H1 (cell line): ENCODE results near the gene ACSM3. TPM values are rescaled to one million over a fixed set of nuclear protein-coding genes. Genes with fewer than 3 reads are reported as not detected.

Experiments used
- CTCF ChIA-PET: fragments of 300-600 bp; sonication (Branson Sonifier 250); formaldehyde crosslinking; loops from one replicate; lab custom pipeline; 2021; ENCODE audit not compliant: partially characterized antibody; lab: Charles Lee
- POLR2A ChIA-PET: fragments of 300-600 bp; sonication (Branson Sonifier 250); formaldehyde crosslinking; loops from one replicate; lab custom pipeline; 2021; ENCODE audit warnings: inconsistent platforms; ENCODE audit not compliant: partially characterized antibody; lab: Charles Lee
- DNase-seq, 2 experiments: peaks; one replicate each; pipeline versions ENCODE4 v3.0.0 to v3.0.0-alpha.2; 2010 to 2022; ENCODE audit warnings: low spot score in 2 of 2, low read depth in 1 of 2, mixed read lengths in 1 of 2
- FAIRE-seq: peaks from 2 replicates; lab custom pipeline; 2011; peaks lifted over from hg19 to GRCh38; lab: Jason Lieb, UNC
- H2AFZ ChIP-seq: 2 replicates; pipeline ENCODE4 v1.8.1; 2012; ENCODE audit warnings: low read length, inconsistent platforms
- H2AK5ac ChIP-seq: 2 replicates; pipeline ENCODE4 v1.6.1; 2013; ENCODE audit warnings: low read depth, low read length
- H2BK120ac ChIP-seq: replicated peaks from 2 replicates; pipeline ENCODE3; 2013; ENCODE audit warnings: low read depth, low read length, inconsistent platforms
- H2BK12ac ChIP-seq: 2 replicates; pipeline ENCODE4 v1.6.1; 2013; ENCODE audit warnings: low read depth, low read length
- H2BK15ac ChIP-seq: 2 replicates; pipeline ENCODE4 v1.6.1; 2013; ENCODE audit warnings: low read length
- H2BK20ac ChIP-seq: 2 replicates; pipeline ENCODE4 v1.6.1; 2013; ENCODE audit warnings: low read length
- H2BK5ac ChIP-seq: 2 replicates; pipeline ENCODE4 v1.6.1; 2013; ENCODE audit warnings: low read depth, low read length
- H3K14ac ChIP-seq: 2 replicates; pipeline ENCODE4 v1.6.1; 2013; ENCODE audit warnings: inconsistent platforms; ENCODE audit not compliant: insufficient read length
- H3K18ac ChIP-seq: 2 replicates; pipeline ENCODE4 v1.6.1; 2013; ENCODE audit warnings: low read length; ENCODE audit errors: extremely low read depth
- H3K23ac ChIP-seq: 2 replicates; pipeline ENCODE4 v1.6.1; 2013; ENCODE audit warnings: inconsistent platforms; ENCODE audit not compliant: insufficient read length
- H3K23me2 ChIP-seq: 2 replicates; pipeline ENCODE4 v1.6.1; 2013; ENCODE audit warnings: low read depth, low read length
- H3K27ac ChIP-seq: 2 replicates; pipeline ENCODE4 v1.6.1; 2011; ENCODE audit warnings: low read depth, low read length, inconsistent platforms
- H3K27me3 ChIP-seq, 4 experiments: replicated peaks in 1 of 4; 1 replicate in 1 of 4; 2 replicates in 3 of 4; pipeline versions ENCODE4 v1.6.1 to v1.8.1; 2011 to 2013; ENCODE audit warnings: low read length in 3 of 4, mild to moderate bottlenecking in 3 of 4, inconsistent platforms in 2 of 4, mixed read lengths in 2 of 4, moderate library complexity in 1 of 4; ENCODE audit not compliant: control insufficient read depth in 3 of 4, insufficient read depth in 3 of 4; ENCODE audit errors: extremely low read depth in 1 of 4
- H3K36me3 ChIP-seq, 4 experiments: 2 replicates each; pipeline versions ENCODE4 v1.6.1 to v1.8.1; 2011 to 2013; ENCODE audit warnings: mild to moderate bottlenecking in 4 of 4, low read length in 3 of 4, moderate library complexity in 2 of 4, control low read depth in 1 of 4, inconsistent platforms in 1 of 4; ENCODE audit not compliant: insufficient read depth in 4 of 4, control insufficient read depth in 2 of 4
- H3K4ac ChIP-seq: replicated peaks from 2 replicates; pipeline ENCODE3; 2013; ENCODE audit warnings: low read length, low read depth, mixed read lengths, inconsistent platforms; ENCODE audit not compliant: insufficient read length
- H3K4me1 ChIP-seq, 4 experiments: replicated peaks in 1 of 4; 1 replicate in 1 of 4; 2 replicates in 3 of 4; pipeline versions ENCODE4 v1.6.1 to v1.8.1; 2011 to 2013; ENCODE audit warnings: low read length in 3 of 4, inconsistent platforms in 2 of 4, mixed read lengths in 1 of 4; ENCODE audit not compliant: insufficient read depth in 4 of 4, control insufficient read depth in 3 of 4
- H3K4me2 ChIP-seq, 2 experiments: 2 replicates each; pipeline versions ENCODE4 v1.6.1 to v1.8.1; 2011 to 2013; ENCODE audit warnings: low read depth in 2 of 2, low read length in 2 of 2, control low read depth in 1 of 2, inconsistent platforms in 1 of 2, mild to moderate bottlenecking in 1 of 2; ENCODE audit not compliant: insufficient read depth in 1 of 2
- H3K4me3 ChIP-seq, 4 experiments: fragments of 200-600, 300-600 bp in 1 of 4; sonication (generic), shearing (Covaris generic), sonication (Bioruptor Twin) in 1 of 4; 2 replicates each; pipeline versions ENCODE4 v1.5.1 to v1.8.1; 2011 to 2016; ENCODE audit warnings: low read length in 4 of 4, low read depth in 3 of 4, control low read depth in 2 of 4, inconsistent platforms in 2 of 4, mild to moderate bottlenecking in 2 of 4, mixed read lengths in 1 of 4, moderate library complexity in 1 of 4; ENCODE audit not compliant: insufficient read depth in 2 of 4; ENCODE audit errors: extremely low read depth in 1 of 4
- H3K56ac ChIP-seq: replicated peaks from 2 replicates; pipeline ENCODE3; 2013; ENCODE audit warnings: low read depth, mild to moderate bottlenecking, mixed read lengths, low read length, inconsistent platforms; ENCODE audit not compliant: insufficient read length
- H3K79me1 ChIP-seq: 2 replicates; pipeline ENCODE4 v1.6.1; 2013; ENCODE audit warnings: low read depth, low read length, control low read depth
- H3K79me2 ChIP-seq, 2 experiments: 2 replicates each; pipeline versions ENCODE4 v1.6.1 to v1.8.1; 2012 to 2013; ENCODE audit warnings: low read length in 2 of 2, mild to moderate bottlenecking in 2 of 2, inconsistent platforms in 1 of 2; ENCODE audit not compliant: insufficient read depth in 2 of 2, control insufficient read depth in 1 of 2
- H3K9ac ChIP-seq, 4 experiments: replicated peaks in 1 of 4; 1 replicate in 1 of 4; 2 replicates in 3 of 4; pipeline versions ENCODE4 v1.6.1 to v1.8.1; 2011 to 2013; ENCODE audit warnings: low read depth in 3 of 4, low read length in 3 of 4, control low read depth in 2 of 4, mild to moderate bottlenecking in 2 of 4, moderate library complexity in 2 of 4, inconsistent platforms in 1 of 4; ENCODE audit errors: extremely low read depth in 1 of 4
- H3K9me3 ChIP-seq, 2 experiments: 2 replicates each; pipeline versions ENCODE4 v1.6.1 to v1.8.1; 2012 to 2013; ENCODE audit warnings: mild to moderate bottlenecking in 2 of 2, moderate library complexity in 2 of 2, control low read depth in 1 of 2, inconsistent platforms in 1 of 2, low read depth in 1 of 2, low read length in 1 of 2, mixed read lengths in 1 of 2; ENCODE audit not compliant: insufficient read depth in 2 of 2
- H4K20me1 ChIP-seq, 2 experiments: replicated peaks in 1 of 2; 2 replicates each; pipeline versions ENCODE3 to v1.8.1; 2011 to 2013; ENCODE audit warnings: inconsistent platforms in 2 of 2, low read length in 2 of 2, mild to moderate bottlenecking in 1 of 2; ENCODE audit not compliant: insufficient read depth in 2 of 2, control insufficient read depth in 1 of 2
- H4K5ac ChIP-seq: 2 replicates; pipeline ENCODE4 v1.6.1; 2013; ENCODE audit warnings: low read length, low read depth, mixed read lengths, inconsistent platforms; ENCODE audit not compliant: insufficient read length
- H4K8ac ChIP-seq: 2 replicates; pipeline ENCODE4 v1.8.0; 2013; ENCODE audit warnings: mild to moderate bottlenecking, moderate library complexity, low read length, inconsistent platforms; ENCODE audit not compliant: insufficient read depth; ENCODE audit errors: extremely low read depth
- H4K91ac ChIP-seq: replicated peaks from 2 replicates; pipeline ENCODE3; 2013; ENCODE audit warnings: low read length, mixed read lengths, inconsistent platforms; ENCODE audit not compliant: insufficient read length
- CTBP2 ChIP-seq: IDR thresholded peaks from 2 replicates; pipeline ENCODE4 v1.7.0; 2011; ENCODE audit warnings: borderline replicate concordance, mild to moderate bottlenecking, moderate library complexity, mixed read lengths, low read length; ENCODE audit not compliant: insufficient read depth, insufficient read length
- E2F6 ChIP-seq: IDR thresholded peaks from 2 replicates; pipeline ENCODE4 v1.6.1; 2012; ENCODE audit warnings: inconsistent platforms
- EGR1 ChIP-seq: IDR thresholded peaks from 2 replicates; pipeline ENCODE4 v1.6.1; 2011; ENCODE audit warnings: low read depth, low read length, borderline replicate concordance
- PHF8 ChIP-seq: fragments of 200-600 bp; sonication (generic); conservative IDR thresholded peaks from 2 replicates; pipeline ENCODE4 v1.7.1; 2012; ENCODE audit warnings: low read depth, mild to moderate bottlenecking, inconsistent platforms, low read length, moderate library complexity
- RFX5 ChIP-seq: IDR thresholded peaks from 2 replicates; pipeline ENCODE4 v1.6.1; 2011; ENCODE audit warnings: low read depth, low read length, improper control_type of control experiment, borderline replicate concordance
- TEAD4 ChIP-seq: IDR thresholded peaks from 2 replicates; pipeline ENCODE4 v1.6.1; 2012; ENCODE audit warnings: low read depth, low read length, inconsistent platforms, mixed read lengths
- WGBS, 2 experiments: shearing (Covaris generic) in 1 of 2; methylation state at CpG; one replicate each; pipeline versions ENCODE4 v1.1.6 to v1.1.7; 2013 to 2015; ENCODE audit warnings: low lambda C conversion rate in 2 of 2, mixed read lengths in 2 of 2, inconsistent platforms in 1 of 2, low coverage in 1 of 2, missing lambda C conversion rate in 1 of 2; ENCODE audit not compliant: insufficient replicate concordance in 2 of 2, insufficient coverage in 1 of 2, insufficient read length in 1 of 2; ENCODE audit errors: extremely low coverage in 1 of 2, missing lambda C conversion rate in 1 of 2; 5-methylcytosine and 5-hydroxymethylcytosine counted together
- polyA plus RNA-seq, 7 experiments: library from polyadenylated mRNA; depleted of rRNA in 3 of 7; stranded (reverse) in 5 of 7; unstranded in 2 of 7; fragments of >200 nt in 5 of 7; fragments of 200-250 nt in 2 of 7; gene quantifications; 1 replicate in 5 of 7; 2 replicates in 1 of 7; 4 replicates in 1 of 7; pipeline versions ENCODE4 v1.2.1 to v1.2.3, GENCODE V29; 2011 to 2013; ENCODE audit warnings: missing spikeins in 2 of 7, mixed read lengths in 2 of 7
- total RNA-seq: library from RNA; stranded (reverse); fragmentation: NEBNext Ultra II Directional; extraction: Animal tissue kit (Norgen Biotek cat#: 25700); gene quantifications from 2 replicates; pipeline ENCODE4 v1.2.1, GENCODE V29; 2021

The ACSM3 gene
- total and polyA plus RNA-seq, 2 of the 8 experiments (the other 6 are each of a cell fraction or from before 2014, with no cell fraction given): 5.7 to 6.2 TPM

- CTCF ChIA-PET: no interaction called here
- H3K4me1 ChIP-seq: no peaks in the 10 kb centered on the region
- no peak overlapping the region for H3K14ac ChIP-seq
- H3K4me2 ChIP-seq: no peak overlapping the region
- no peak overlapping the region for H2BK20ac ChIP-seq
- no peak overlapping the region for H2AFZ ChIP-seq
- no peaks in the 10 kb centered on the region for H4K20me1 ChIP-seq
- TF ChIP-seq CTBP2 (no peak), EGR1 (no peak), RFX5 (no peak), PHF8 (no peak), TEAD4 (no peak), E2F6 (no peak)
- no peak for FAIRE-seq
- H4K91ac ChIP-seq: no peak overlapping the region
- no peak overlapping the region for H3K23ac ChIP-seq
- no peak overlapping the region for H2BK5ac ChIP-seq
- no peak overlapping the region for H4K8ac ChIP-seq
- H3K79me1 ChIP-seq: no peaks in the 10 kb centered on the region
- H3K56ac ChIP-seq: no peak overlapping the region
- DNase-seq: no peak
- H3K4me3 ChIP-seq: no peak overlapping the region
- no peak overlapping the region for H2BK15ac ChIP-seq
- H2BK12ac ChIP-seq: no peak overlapping the region
- 82% methylated on average over 1 of the region's 1 CpG; no CpG with 5 or more reads in 1 of the 2 experiments for WGBS, 2 experiments
- H3K4ac ChIP-seq: no peak overlapping the region
- no peak overlapping the region for H2BK120ac ChIP-seq
- H3K79me2 ChIP-seq: no peaks in the 10 kb centered on the region
- POLR2A ChIA-PET: no interaction called here
- H3K18ac ChIP-seq: no peak overlapping the region
- no peak overlapping the region for H3K9ac ChIP-seq
- H4K5ac ChIP-seq: no peak overlapping the region
- H2AK5ac ChIP-seq: no peak overlapping the region
- H3K27me3 ChIP-seq: no peaks in the 10 kb centered on the region
- peaks cover 2 to 18% (median 8%) of the 10 kb centered on the region in 4 experiments; a peak in 7 of 8 replicates for H3K36me3 ChIP-seq
- no peaks in the 10 kb centered on the region for H3K23me2 ChIP-seq
- peaks cover 5 to 6% of the 10 kb centered on the region in 2 experiments for H3K9me3 ChIP-seq
- H3K27ac ChIP-seq: no peak overlapping the region
Measured at GRCh38 chr16:20838240-20838639, 74.4 kb downstream of the ACSM3 start.
